Activated naive CD4-positive, alpha-beta T cell treated with anti-CD3 and anti-CD28 coated beads, Interleukin-2, amount 50 U/mL, for 16 hours (primary cell): ENCODE measurements around the gene POP5.

Experiments used
- DNase-seq: peaks from one replicate; pipeline ENCODE4 v3.0.0-alpha.2; 2020

POP5 gene

DNA sequence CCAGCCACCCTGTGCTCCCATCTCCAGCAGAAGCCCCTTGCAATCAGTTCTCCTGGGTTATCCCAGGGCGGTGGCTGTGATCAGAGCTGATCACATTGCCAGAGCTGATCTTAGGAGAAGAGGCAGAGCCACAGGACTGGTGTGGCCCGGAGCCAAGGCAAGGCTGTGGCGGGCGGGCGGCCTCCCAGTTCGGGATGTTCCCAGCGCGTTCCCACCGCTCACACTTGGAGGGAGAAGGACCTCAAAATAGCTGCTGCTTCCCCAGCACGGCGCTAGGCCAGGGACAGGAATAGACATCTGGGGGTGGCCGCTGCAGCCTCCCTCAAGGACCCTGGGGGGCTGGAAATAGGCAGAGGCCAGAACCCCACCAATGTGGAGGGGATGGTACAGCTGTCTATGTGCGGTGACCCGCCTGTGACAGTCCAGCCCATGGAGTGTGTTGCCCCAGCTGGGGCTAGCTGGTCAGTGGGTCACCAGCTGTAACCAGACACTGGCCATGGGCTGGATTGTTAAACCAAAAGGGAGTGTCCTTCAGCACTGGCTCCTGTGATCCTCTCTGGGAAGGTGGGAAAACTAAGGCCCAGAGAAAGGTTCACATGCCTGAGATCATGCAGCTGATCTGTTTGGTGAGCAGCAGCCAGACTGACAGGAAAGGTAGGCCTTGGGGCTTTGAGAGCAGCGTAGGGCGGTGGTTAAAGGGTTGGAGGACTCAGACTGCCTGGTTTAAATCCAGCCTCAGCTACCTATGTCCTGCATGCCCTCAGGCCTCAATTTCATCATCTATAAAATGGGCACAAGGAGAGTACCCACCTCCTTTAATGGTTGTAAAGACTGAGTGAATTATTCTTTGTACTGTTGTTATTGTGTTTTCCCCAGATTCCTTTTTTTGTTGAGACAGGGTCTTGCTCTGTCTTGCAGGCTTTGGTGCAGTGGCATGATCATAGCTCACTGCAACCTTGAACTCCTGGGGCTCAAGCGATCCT, 8.0 kb upstream of the POP5 start:
- DNase-seq: no peak

DNA sequence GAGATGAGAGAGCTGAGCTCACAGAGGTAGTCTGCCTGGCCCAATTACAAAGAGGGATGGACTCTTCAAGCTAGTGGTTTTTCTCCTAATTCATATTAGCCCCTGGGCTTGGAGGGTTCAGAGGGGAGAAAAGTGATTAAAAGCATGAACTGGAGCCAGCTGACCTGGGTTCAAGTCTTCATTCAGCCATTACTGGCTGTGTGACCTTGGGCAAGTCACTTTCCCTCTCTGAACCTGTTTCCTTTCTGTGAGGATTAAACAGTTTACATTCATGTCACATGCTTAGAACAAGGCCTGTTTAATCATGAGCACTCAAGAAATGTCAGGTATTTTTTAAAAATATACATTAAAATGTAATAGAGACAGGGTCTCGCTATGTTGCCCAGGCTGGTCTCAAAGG, 7.2 kb upstream of the POP5 start:
- DNase-seq: no peak

DNA sequence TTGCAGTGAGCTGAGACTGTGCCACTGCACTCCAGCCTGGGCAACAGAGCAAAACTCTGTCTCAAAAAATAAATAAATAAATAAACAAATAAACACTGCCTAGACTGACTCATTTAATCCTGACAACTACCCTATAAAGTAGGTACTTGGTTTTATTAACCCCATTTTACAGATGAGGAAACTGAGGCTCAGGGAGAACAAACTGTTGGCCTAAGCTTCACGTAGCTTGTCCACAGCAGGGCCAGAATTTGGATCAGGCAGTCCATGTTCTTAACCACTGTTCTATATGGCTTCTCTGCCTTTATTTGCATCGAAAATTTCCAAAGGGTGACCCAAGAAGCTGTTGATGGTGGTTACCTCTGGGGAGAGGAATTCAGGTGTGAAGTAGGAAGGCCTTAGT, 5.7 kb upstream of the POP5 start:
- DNase-seq: no peak

DNA sequence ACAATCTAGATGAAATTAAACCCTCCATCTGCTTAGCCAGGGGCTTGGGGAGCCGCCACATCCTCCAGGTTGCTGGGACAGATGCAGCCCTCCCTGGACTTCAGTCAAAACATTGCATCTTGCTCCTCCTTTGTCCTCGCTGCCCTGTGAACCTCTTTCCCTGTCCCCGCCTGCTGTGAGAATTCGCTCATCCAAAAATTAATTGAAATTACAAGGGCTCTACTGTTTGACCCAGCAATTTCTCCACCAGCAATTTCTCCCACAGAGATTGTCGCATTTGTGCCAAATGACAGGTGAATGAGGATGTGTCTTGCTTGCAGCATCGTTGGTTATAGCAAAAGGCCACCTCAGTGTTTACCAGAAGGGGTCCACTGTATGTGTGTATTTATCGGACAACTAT, 5.0 kb upstream of the POP5 start:
- DNase-seq: no peak

DNA sequence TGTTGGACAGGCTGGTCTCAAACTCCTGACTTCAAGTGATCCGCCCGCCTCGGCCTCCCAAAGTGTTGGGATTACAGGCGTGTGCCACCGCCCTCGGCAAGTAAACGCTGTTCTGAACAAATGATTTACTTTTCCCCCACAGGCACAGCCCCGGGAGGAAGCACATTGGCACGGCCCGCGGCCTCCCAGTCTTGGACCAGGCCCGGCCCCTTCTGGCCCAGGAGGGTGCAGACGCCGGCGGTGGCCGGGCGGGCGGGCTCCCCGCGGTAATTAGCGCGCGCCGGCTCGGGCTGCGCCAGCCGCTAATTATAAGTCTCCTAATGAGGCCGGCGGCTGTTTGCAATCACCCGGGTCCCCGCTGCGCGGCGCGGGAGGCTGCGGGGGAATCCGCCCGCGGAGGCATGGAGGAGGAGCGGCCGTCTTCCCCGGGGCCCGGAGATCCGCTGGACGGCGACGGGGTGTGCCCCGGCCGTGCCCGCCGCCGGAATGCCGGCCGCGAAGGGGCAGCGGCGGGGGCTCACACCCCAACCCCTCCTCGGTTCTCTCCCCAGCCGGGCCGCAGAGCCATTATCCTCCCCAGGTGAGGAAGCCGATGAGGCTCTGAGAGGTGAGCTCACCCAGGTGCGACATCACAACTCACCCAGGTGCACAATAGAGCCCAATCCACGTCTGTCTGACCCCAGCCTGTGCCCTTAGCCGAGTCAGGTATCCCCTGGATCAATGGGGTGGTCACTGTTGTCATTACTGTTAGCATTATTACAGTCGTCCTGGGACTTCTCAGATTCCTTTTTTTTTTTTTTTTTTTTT, 3.3 kb upstream of the POP5 start:
- DNase-seq: peak; percentile 66

DNA sequence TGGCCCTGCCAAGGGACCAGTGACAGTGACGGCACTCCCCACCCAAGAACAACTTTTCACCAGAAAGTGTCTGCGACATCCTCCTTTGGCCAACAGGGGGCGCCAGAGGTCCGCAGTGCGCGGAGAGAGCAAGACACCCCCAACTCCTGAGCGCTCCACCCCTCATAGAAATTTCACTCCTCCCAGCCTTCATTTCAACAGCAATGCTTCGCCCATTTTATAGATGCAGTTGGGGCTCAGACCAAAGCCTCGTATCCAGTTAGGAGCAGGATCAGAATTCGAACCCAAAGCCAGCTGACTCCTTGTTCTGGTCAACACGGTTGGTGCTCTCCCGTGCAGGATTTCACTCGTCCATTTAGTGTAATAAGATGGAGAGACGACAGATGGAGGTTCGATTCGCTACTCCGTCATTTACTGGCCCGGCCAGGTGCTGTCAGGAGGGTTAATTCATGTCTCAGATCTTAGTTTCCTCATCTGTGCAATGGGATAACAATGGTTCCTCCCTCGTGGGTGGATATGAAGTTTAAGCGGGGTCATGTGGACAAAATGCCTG, 2.4 kb upstream of the POP5 start:
- DNase-seq: peak; percentile 87

DNA sequence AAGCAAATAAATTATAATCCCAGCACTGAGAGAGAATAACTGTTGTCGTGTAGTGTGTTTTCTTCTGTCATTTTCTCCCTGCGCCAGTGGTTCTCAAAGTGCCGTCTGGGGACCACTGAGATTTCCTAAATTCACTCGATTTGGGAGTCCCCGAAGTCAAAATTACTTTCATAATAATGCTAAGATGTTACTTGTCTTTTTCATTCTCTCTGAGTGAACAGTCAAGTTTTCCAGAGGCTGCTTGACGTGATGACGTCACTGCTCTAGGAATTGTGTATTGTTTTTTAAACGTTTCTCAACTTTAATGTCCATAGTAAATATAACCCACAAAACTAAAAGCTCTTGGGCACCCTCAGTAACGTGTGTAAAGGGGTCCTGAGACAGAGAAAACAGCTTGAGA, 796 bp upstream of the POP5 start:
- DNase-seq: no peak

DNA sequence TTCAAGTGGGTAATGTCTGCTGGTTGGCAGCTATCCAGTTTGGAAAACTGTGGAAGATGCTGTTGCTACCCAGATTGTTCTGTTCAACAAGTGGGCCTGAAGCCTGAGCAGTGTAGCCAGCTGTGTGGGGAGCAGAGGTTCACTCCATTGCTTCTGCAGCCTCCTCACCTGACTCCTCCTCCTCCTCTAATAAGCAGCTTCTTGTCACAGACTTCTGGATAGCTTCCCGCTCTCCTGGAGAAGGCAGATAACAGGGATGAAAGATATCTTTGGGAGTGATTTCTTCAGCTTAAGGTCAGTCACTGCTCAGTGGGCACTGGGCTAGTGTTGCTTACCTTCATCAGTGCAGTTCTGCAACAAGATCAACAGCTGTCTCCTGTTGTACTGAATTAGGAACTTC, 2.0 kb downstream of the POP5 start:
- DNase-seq: no peak

DNA sequence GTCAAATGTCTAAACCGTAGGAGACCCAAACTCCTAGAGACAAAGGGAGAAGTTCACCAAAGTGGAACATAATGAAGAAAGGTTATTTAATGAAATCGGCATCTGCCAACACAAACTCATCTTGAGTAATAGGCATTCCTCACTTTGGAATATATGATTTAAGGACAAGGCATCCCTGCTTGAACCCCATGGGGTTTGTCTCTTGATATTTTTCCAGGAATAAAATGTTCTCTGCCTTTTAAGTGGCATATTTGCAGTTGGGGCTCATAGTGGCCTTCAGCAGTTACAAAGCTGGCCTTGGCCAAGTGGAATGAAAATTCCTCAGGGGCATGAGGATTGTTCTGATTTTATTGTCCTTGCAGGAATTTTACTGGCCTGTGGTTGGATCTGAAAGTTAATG, 7.1 kb downstream of the POP5 start:
- no peak for DNase-seq

DNA sequence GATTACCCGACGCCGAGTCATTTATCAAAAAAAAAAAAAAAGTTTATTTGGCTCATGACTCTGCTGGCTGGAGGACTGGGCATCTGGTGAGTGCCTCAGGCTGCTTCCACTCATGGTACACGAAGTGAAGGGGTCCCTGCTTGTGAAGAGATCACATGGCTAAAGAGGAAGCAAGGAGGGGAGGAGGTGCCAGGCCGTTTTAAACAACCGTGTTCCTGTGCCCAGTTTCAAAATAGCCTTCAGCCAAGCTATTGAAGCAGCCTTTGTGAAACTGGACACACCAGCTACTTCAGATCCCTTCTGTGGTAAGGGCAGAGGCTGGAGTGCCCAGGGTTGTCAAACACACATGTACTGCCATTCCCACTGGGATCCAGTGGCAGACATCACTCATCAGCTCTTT, 7.6 kb downstream of the POP5 start:
- DNase-seq: no peak

DNA sequence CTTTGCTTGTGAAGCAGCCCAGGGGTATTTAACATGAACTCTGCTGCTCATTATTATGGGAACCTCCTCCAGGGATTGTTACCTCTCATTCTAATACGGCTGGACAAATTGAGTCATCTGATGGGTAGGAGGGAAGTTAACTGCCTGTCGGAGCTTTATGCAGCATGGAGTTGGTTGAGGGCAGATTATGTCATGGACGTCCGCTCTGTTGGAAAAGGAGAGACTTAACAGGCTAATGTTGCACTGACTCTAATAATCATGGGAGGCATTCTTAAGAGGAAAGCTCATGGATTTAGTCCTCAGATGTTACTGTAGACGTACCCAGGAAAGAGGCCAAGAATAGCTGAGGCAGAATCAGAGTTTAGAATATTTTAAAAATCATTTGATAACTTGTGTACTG, 9.9 kb downstream of the POP5 start:
- no peak for DNase-seq

DNA sequence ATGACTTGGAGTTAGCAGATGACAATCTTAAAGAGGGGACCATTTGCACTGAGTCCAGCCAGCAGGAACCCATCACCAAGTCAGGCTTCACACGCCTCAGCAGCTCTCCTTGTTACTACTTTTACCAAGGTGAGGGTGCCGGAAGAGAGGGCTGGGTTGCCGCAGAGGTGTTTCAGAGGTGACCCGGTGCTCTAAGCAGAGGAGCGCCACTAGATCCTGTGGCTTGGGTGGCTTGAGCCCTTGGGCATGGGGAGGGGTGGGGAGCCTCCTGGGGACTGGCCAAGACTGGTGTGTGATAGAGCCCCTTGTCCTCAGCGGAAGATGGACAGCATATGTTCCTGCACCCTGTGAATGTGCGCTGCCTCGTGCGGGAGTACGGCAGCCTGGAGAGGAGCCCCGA, 17.7 kb downstream of the POP5 start:
- DNase-seq: no peak

DNA sequence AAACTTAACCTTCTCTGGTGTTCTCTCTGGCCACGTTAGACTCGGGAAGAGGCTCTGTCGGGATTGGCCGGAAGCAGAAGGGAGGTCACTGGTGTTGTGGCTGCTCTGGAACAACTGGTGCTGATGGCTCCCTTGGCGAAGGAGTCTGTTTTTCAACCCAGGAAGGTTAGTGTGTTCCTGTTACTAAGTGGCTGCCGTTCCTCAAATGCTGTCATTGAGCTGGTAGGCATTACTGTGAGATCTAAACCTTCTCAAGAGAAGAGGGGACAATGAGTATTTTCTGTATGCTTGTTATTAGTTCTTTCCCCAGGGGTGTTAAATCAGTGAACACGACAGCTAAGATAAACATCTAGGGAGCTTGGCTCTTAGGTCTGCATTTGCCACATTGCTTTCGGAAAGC, 18.3 kb downstream of the POP5 start:
- DNase-seq: no peak

DNA sequence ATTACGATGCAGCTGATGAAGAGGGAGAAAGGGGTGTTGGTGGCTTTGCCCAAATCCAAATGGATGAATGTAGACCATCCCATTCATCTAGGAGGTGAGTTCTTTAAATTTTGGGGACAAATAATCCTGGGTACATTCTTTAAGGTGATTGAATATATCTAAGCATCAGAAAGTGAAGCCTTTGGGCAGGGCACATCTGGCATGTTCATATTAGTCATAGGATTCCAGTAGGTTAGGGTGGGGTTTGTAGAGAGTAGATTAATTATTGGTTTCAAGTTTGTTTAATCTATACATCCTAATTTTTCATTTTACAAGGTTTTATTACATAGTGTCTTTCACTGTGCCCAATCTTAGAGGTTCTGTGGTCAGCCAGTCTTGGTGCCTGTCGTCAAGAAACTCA, 23.6 kb downstream of the POP5 start:
- no peak for DNase-seq

DNA sequence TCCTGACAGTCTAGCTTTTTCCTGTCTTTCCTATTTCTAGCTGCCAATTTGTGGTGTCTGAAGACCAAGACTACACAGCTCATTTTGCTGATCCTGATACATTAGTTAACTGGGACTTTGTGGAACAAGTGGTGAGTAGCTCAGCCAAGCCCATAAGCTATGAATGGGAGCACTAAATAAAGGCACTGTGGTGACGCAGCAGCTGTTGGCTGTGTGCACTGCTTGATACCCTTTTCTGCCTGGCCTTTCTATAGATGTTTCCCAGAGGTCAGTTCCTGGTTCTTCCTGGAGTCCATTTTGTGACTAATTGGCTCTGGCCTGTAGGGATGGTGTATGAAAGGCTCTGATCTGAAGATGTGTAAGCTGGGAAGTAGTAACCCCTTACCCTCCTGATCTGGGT, 26.5 kb downstream of the POP5 start:
- no peak for DNase-seq

DNA sequence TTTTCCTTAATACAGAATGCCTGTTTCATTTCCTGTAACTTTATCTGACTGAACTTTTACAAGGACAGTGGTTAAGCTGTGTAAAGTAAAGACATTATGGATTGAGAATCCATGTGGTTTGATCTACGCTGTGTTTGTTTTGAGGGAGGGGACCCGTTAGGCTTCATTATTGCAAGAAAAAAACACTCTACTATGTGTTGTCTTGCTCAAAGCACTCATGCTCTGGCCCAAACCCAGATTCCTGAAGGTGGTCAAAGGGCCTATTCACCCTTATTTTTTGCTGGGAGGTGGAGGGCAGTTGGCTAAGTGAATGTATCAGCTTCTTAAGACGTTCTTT, 35.2 kb downstream of the POP5 start:
- no peak for DNase-seq

DNA sequence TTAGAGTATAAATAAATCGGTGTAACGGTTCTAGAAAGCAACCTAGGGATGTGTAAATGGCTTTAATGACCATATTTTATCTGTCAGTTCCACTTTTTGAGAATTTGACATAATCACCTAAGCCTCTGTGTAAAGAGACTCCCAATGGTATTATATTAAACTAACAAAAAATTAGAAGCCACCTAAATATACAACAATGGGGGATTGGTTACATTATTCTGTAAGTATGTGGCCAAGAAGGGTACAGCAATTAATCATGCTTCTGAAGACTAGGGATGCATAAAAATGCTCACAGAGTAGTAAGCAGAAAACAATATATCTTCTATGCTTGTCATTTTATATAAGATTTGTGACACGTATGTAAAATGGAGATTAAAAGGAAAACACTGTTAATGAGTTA, 36.5 kb downstream of the POP5 start:
- no peak for DNase-seq

DNA sequence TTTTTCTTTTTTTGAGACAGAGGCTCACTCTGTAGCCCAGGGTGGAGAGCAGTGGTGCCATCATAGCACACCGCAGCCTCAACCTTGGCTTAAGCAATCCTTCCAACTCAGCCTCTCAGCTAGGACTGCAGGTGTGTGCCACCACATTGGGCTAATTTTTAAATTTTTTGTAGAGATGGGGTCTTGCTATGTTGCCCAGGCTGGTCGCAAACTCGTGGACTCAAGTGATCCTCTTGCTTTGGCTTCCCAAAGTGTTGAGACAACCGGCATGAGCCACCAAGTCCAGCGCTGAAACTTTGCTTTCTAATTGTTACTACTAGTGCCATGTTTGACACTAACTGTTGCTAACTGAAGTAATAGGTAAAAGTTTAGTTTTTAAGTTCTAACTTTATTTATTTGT, 39.0 kb downstream of the POP5 start:
- no peak for DNase-seq

DNA sequence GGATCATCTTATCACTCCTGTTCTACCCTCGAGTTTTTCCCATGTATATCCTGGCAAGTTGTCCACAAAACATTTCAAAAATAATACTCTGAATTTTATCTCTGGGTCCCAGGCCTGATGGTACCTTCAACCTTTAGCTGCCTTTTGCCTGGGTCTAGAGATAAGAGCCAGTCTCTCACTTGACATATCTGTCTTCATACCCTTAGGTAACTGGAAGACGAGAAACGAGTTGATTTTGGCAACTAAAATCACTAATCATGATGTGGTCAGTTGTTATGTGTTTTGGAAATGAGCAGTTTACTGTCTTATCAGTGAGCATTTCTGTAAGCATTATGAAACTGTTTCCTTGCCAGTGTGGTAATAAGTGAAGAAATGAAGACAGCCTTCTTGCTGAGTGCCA, 40.8 kb downstream of the POP5 start:
- DNase-seq: no peak

DNA sequence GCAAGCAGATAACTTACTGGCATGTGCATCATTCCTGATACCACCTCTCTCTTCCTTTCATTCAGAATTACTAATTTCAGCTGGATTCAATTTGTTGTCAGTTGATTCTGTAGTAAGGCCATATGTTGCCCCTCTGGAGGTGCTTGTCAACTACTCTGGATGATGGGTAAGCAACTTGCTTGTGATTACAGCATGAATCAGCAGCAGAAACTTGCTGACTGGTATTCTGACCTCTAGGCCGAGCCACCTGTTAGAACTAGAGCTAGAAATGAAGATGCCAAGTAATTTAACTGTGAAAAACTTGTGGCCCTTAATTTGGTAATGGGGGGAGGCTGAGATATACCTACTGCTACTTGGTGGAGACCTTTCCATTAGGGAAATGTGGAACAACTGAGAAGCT, 41.9 kb downstream of the POP5 start:
- DNase-seq: no peak

DNA sequence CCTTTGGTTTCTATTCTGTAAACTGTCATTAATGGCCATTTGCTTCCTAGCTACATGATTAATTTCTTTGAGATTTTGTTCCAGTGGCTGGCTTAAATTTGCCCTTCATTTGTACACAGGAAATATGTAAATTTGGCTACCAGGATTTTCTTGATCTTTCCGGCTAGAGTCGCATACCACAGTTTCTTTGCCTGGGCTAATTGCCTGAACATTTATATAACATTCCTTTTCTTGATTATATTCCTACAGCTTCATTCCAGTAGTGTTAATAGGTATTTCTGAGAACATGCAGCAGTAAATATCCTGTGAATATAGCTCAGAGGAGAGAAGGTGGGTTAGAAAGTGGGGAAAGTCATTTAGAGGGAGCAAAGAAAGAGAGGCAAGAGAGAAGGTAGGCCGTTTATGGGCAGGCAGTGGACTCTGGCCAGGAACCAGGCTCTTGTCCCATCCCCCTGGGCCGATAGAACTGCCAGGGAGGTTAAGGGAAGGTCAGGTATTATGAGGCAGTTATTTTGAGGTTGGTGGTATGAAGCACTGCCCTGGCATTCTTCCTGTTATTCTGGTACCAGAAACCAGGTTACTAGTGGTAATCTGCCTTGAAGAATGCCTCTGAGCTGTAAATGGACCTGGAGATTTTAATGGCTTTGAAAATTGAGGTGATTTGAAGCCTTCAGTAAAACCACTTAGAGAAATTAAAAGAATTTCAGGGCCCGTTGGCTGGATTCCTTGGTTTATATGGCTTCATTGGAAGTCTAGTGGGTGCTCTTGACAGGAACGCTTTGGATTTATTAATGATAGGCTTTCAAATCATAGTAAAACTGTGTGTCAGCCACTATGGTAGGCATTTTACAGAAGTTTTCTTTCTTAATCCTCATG, 42.7 kb downstream of the POP5 start:
- no peak for DNase-seq

DNA sequence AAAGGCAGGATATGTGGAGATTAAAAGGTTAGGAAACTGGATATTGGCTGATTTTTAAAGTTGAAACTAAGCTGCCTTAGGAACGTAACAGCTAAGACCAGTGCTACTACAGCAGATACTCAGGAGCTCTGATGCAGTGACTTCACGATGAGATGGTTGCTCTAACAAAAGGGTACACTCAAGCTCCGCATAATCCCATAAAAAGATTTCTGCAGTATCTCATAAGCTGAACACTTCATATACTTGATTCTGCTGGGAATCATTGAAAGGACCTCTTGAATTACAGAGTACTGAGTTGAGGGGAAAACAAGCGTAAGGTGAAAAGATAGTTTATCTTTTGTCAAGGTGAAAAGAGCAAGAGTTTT, 43.4 kb downstream of the POP5 start:
- no peak for DNase-seq
